GM21360 (cell line): ENCODE measurements around the gene YPEL4.

Source experiments
- ATAC-seq: cut with Tn5 transposase; IDR thresholded peaks from one replicate; pipeline ENCODE4 v1.9.1; 2021; ENCODE audit warnings: mild to moderate bottlenecking, moderate library complexity; ENCODE audit not compliant: unreplicated experiment

The YPEL4 gene

GRCh38 chr11:57634311-57634710 lies 15.4 kb downstream of the YPEL4 start:
- ATAC-seq: no peak

- ATAC-seq: no peak
Observed at GRCh38 chr11:57633394-57634070, 16.2 kb downstream of the YPEL4 start.

GRCh38 chr11:57632116-57632515 lies 17.6 kb downstream of the YPEL4 start:
- no peak for ATAC-seq

GRCh38 chr11:57630171-57630570 lies 19.5 kb downstream of the YPEL4 start:
- no peak for ATAC-seq

- no peak for ATAC-seq
Observed at GRCh38 chr11:57626895-57627294, 22.8 kb downstream of the YPEL4 start.

- ATAC-seq: no peak
Observed at GRCh38 chr11:57624864-57625263, 24.8 kb downstream of the YPEL4 start.

GRCh38 chr11:57622263-57622662 lies 27.4 kb downstream of the YPEL4 start:
- no peak for ATAC-seq

- no peak for ATAC-seq
Observed at GRCh38 chr11:57620467-57620866, 29.2 kb downstream of the YPEL4 start.

GRCh38 chr11:57619331-57619730 lies 30.4 kb downstream of the YPEL4 start:
- ATAC-seq: no peak

GRCh38 chr11:57618438-57618837 lies 31.3 kb downstream of the YPEL4 start:
- ATAC-seq: no peak

GRCh38 chr11:57616595-57616994 lies 33.1 kb downstream of the YPEL4 start:
- no peak for ATAC-seq

- no peak for ATAC-seq
Observed at GRCh38 chr11:57615308-57615707, 34.4 kb downstream of the YPEL4 start.

GRCh38 chr11:57614234-57614772 lies 35.4 kb downstream of the YPEL4 start:
- no peak for ATAC-seq

- ATAC-seq: no peak
Observed at GRCh38 chr11:57610170-57610569, 39.5 kb downstream of the YPEL4 start.

- ATAC-seq: no peak
Observed at GRCh38 chr11:57605028-57605420, 44.7 kb downstream of the YPEL4 start.

- ATAC-seq: no peak
Observed at GRCh38 chr11:57604296-57605027, 45.2 kb downstream of the YPEL4 start.

- no peak for ATAC-seq
Observed at GRCh38 chr11:57601297-57601696, 48.4 kb downstream of the YPEL4 start.

GRCh38 chr11:57599381-57599780 lies 50.3 kb downstream of the YPEL4 start:
- no peak for ATAC-seq

- ATAC-seq: no peak
Observed at GRCh38 chr11:57598831-57599155, 50.9 kb downstream of the YPEL4 start.

GRCh38 chr11:57597916-57598830 lies 51.5 kb downstream of the YPEL4 start:
- no peak for ATAC-seq

GRCh38 chr11:57597461-57597915 lies 52.2 kb downstream of the YPEL4 start, which contains the start of gene SERPING1:
Gene SERPING1 (plus strand): TSS chr11:57597685. CDS start chr11:57598271, 586 bp downstream.
- no peak for ATAC-seq
